GM18499 (cell line): ENCODE results near the gene MBTPS1.

Experiments
- ATAC-seq: cut with Tn5 transposase; IDR thresholded peaks from one replicate; pipeline ENCODE4 v1.9.1; 2021; ENCODE audit warnings: moderate number of reproducible peaks; ENCODE audit not compliant: insufficient read depth, unreplicated experiment

MBTPS1 gene

DNA sequence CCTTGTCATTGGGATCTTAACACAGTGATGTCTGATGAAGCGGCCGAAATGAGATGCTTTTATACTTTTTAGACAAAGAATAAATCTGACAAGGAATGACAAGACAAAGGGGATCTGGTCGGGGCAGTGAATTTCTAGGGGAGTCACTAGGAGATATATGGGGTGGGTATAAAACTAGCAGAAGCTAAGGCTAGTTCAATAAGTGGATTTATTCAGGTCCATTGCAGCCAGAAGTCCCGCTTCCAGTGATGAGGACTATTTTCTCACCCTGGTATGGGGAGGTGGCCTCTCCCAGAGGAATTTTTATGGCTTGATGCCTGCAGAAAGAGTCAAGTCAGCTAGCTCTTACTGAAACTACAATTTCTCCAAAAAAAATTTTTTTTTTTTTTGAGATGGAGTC, 98.0 kb downstream of the MBTPS1 start:
- no peak for ATAC-seq

DNA sequence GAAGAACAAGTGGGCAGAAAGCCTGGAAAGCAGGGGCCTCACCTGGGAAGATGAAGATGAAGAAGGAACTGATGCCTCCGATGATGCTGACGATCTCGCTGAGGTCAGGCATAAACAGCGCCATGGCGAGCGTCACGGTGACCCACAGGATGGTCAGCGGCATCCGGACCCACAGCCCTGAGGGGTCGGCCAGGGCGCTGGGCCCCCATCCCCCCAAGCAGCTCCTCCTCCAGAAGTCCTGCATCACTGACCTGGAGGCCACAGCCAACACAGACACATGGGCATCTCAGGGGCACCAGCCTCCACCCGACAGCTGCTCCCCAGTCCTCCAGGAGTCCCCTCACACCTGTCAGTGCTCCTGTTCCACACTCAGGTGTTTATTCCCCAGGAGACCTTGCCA, 100.3 kb downstream of the MBTPS1 start:
- no peak for ATAC-seq

DNA sequence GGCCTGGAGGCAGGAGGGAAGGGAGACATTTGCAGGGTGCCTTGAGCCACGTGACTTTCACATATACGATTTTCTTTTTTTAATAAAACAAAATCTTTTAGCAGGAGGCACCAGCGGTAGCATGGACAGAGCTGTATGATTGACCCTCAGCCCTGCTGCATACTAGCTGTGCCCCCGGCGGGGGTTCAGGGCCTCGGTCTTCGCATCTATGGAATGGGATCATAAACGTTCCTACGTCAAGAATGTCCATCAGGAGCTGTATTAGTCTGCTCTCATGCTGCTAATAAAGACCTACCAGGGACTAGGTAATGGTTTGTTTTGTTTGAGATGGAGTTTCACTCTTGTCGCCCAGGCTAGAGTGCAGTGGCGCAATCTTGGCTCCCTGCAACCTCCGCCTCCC, 101.3 kb downstream of the MBTPS1 start:
- no peak for ATAC-seq

DNA sequence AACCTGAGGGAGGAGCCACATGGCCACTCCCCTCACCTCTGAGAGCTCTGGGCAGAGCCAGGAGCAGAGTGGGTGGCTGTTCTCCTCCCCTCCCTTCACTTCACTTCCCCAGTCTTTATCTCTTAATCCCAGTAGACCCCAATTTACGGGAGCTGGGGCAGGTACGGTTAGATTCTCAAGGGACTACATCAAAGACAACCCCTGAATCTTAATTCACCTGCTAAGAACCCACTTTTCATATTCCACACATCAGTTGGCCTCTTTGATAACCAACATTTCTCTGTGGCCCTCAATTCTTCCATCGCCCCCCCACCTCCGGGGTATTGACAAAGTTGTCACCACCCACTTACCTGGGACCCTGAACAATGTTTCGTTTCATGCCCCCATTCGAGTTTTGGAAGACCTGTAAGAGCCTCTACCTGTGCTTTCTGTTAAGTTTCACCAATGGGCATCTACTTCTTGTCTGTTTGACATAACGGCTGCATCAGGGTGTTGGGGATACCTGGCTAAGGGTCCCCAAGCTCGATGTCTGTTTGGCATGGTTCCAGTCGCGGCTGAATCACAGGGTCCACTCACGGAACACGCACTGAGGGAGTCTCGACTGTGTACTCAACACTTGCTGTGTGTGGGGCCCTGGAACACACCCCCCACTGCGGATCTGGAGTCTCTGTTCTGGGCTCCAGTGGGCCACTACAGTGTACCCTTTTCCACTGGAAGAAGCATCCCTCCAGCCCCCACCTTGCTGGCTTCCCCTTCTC, 102.0 kb downstream of the MBTPS1 start:
- no peak for ATAC-seq

DNA sequence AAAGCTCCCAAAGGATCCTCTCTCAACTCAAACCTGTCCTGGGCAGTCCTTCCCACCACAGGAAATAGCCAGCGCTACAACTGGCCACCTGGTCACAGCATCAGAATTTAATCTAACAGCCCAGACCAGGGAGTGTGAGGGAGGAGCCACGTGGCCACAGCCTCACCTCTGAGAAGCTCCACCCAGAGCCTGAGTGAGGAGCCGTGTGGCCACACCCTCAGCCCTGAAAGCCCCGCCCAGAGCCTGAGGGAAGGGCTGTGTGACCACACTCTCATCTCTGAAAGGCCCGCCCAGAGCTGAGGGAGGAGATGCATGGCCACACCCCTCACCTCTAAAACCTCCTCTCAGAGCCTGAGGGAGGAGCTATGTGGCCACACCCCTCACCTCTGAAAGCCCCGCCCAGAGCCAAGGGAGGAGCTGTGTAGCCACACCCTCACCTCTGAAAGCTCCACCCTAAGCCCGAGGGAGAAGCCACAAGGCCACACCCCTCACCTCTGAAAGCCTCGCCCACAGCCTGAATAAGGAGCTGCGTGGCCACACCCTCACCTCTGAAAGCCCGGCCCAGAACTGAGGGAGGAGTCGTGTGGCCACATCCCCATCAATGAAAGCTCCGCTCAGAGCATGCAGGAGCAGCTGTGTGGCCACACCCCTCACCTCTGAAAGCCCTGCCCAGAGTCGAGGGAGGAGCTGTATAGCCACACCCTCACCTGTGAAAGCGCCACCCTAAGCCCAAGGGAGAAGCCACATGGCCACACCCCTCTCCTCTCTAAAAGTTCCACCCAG, 102.8 kb downstream of the MBTPS1 start:
- ATAC-seq = peak; percentile 74

DNA sequence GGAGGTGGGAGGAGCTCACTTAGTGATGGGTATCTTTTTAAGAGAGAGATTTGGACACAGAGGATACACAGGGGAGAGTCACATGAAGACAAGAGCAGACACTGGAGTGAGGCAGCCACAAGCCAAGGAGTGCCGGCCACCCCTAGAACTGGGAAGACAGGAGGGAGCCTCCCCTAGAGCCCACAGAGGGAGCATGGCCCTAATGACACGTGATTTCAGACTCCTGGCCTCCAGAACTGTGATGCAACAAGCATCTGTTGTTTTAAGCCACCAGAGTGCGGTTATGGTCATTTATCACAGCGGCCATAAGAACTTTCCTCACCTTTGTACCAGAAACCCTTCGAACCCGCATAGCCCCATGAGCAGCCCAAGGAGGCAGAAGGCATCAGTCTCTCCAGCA, 107.5 kb downstream of the MBTPS1 start:
- no peak for ATAC-seq

DNA sequence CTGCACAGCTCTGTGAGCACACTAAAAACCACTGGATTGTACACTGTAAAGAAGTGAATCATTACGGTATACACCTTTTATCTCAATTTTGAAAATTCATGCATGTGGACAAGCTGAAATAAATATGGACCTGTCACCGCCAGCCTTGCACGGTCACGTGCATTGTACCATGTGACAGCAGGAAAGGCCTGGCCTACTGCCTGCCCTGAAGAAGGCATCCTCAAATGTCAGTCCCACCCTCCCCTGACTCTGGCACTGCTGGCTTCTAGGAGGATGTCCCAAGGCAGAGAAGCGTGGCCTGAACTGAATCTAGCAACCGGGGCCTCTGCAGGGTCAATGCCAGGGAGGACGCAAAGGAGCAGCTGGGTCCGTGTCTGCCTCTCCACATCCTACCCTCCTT, 108.8 kb downstream of the MBTPS1 start:
- no peak for ATAC-seq

DNA sequence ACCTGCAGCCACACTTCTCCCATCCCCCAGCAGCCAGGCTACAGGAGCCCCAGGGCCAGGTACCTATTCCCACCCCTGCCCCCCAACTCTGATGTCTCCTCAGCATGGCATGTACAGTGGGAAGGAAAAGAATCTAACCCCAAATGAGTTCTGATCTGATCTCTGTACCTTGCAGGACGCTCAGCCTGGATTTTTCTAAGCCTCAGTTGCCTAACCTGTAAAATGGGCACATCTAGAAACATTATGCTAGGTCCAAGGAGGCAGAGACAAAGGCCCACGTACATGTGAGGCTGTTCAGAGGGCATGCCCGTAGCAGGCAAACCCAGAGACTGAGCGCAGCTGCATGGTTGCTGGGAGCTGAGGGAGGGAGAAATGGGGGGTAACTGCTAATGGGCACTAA, 109.2 kb downstream of the MBTPS1 start:
- no peak for ATAC-seq

DNA sequence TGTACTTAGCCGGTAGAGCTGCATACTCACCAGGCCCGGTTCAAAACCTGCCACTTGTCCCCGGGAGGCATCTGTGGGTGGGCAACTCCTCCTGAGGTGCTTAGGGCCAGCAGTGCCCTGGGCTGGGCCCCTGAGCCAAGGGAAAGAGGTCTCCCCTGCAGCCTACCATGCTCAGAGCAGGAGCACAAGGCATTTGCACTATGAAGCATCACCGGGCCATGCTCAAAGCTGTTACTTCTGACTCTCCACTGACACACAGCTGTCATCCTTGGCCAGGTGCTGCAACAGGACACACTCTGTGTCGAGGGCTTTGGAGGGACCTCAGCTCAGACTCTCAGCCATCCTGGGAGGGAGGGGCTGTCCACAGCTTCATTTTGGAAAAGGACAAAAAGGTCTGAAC, 111.4 kb downstream of the MBTPS1 start:
- ATAC-seq = no peak

DNA sequence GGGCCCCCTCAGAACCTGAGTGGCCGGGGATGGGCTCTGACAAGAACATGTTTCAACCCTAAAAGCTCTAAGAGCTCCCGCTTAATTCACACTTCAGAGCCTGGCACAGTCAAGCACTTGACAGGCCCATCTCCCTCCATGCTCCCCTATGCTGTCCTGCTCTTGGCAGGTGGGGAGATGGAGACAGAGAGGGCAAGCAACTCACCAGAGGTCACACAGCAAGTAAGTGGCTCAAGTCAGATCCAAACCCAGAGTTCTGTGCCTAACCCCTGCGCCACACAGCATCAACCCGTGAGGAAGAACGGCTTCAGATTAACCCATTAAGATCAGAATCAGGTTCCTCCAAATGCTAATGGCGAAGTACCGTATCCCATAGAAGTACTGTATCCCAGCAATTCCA, 112.3 kb downstream of the MBTPS1 start:
- ATAC-seq = no peak
